ENCODE measurements around the gene KRTAP5-1. TPM values are rescaled to one million over a fixed set of nuclear protein-coding genes. Genes with fewer than 3 reads are reported as not detected.

The KRTAP5-1 gene
- total RNA-seq, 1 donor from 2014 or later = not detected

DNA sequence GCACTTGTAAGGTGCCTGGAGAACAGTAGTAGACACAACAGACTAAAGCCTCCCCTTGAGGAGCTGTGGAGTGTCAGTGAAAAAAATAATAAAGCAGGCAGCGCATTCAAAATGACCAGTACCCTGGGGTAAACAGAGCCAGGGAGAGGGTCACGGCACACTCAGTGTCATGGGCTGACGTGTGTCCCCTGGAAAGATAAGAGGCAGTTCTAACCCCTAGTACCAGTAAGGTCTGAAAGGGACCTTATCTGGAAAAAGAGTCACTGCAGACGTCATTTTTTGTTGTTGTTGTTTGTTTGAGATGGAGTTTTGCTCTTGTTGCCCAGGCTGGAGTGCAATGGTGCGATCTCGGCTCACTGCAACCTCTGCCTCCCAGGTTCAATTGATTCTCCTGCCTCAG is 45.0 kb downstream of the KRTAP5-1 start:
- Mint-ChIP-seq H3K4me3 (no peak overlapping the region), H3K9me3 (no peaks in the 10 kb centered on the region), H3K4me1 (peaks cover 9% of the 10 kb centered on the region), H3K27me3 (peaks cover 25% of the 10 kb centered on the region), H3K27ac (no peak overlapping the region), H3K36me3 (ENCODE audit: low read depth) (peaks cover 8% of the 10 kb centered on the region)
- intact Hi-C loops (cut with micrococcal nuclease) = no loop called here
- DNase-seq (no peak), ATAC-seq (ENCODE audit: low read depth) (no peak)
- POLR2A ChIA-PET = no interaction called here
- TF ChIP-seq, protein P1, sequence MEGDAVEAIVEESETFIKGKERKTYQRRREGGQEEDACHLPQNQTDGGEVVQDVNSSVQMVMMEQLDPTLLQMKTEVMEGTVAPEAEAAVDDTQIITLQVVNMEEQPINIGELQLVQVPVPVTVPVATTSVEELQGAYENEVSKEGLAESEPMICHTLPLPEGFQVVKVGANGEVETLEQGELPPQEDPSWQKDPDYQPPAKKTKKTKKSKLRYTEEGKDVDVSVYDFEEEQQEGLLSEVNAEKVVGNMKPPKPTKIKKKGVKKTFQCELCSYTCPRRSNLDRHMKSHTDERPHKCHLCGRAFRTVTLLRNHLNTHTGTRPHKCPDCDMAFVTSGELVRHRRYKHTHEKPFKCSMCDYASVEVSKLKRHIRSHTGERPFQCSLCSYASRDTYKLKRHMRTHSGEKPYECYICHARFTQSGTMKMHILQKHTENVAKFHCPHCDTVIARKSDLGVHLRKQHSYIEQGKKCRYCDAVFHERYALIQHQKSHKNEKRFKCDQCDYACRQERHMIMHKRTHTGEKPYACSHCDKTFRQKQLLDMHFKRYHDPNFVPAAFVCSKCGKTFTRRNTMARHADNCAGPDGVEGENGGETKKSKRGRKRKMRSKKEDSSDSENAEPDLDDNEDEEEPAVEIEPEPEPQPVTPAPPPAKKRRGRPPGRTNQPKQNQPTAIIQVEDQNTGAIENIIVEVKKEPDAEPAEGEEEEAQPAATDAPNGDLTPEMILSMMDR (IDR thresholded peaks at IDR 0.05) = no peak
- CTCF ChIA-PET = no interaction called here

DNA sequence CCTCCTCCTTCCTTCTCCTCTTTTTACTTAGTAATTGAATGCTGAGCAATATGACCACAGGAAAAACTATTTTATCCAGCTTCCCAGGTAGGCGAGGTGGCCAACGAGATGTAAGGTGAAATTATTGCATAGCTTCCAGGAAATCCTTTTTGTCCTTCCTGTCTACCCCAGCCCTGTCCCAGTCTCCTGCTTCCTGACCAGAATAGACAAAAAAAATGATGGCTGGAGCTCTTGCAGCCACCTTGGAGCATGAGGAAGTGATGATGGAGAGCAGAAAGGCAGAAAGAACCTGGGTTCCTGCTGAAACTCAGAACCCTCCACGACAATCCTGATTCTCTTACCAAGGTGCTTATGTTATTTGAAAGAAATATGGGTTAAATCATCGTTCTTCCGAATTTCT is 46.9 kb downstream of the KRTAP5-1 start:
- TF ChIP-seq, protein P1 (IDR thresholded peaks at IDR 0.05) = no peak
- DNase-seq = no peak
- no peak for ATAC-seq (ENCODE audit: low read depth)
- ChIA-PET CTCF (no interaction called here), POLR2A (interaction anchor here (0.7 kb wide), 1 partner anchor 718 kb away, joined by 3 read pairs; no protein-coding TSS in a partner anchor)
- Mint-ChIP-seq H3K9me3 (no peaks in the 10 kb centered on the region), H3K27ac (no peak overlapping the region), H3K4me3 (no peak overlapping the region), H3K4me1 (peaks cover 11% of the 10 kb centered on the region), H3K27me3 (peaks cover 22% of the 10 kb centered on the region), H3K36me3 (ENCODE audit: low read depth) (peaks cover 19% of the 10 kb centered on the region)
- intact Hi-C loops (cut with micrococcal nuclease) = loop anchor here (5.0 kb wide), 1 partner anchor 34 kb away; the partner anchor contains the start of gene DUSP8

DNA sequence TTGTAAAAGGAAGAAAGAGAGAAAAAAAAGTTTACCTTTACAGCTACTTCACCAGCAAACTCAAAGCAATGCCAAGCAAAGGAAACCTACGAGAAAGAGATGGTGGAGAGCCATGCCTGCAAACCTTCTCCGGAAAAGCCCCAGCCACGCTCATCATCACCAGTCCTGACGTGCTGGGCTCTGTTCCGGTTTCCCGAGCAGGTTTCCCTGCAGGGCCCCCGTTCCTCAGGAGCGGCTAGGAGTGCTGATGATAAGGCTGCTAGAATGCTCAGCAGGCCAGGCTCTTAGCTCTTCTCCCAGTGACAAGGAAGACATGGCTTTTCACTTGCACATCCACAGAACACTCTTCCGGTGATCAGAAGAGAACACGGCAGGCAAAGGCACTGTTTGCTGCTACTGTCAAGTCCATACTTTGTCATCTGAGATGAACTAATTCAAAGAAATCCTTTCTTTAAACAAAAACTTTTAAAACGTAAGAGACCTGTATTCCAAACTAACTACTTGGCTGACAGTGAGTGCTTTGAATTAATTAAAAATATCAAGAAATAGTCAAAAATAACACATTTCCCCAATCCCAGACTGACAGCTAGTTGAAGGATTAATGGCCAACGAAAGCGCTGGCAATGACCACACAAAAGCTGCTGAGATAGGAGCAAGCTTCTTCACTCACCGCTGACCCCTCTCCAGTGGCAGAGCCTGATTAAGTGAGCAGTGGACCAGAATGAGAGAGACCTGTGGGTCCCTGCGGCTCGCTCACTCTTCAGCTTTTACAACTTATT is 48.8 kb downstream of the KRTAP5-1 start:
- TF ChIP-seq, protein P1 (IDR thresholded peaks at IDR 0.05) = no peak
- Mint-ChIP-seq H3K4me1 (peaks cover 21% of the 10 kb centered on the region), H3K36me3 (ENCODE audit: low read depth) (peaks cover 35% of the 10 kb centered on the region), H3K27ac (no peak overlapping the region), H3K9me3 (no peaks in the 10 kb centered on the region), H3K4me3 (no peak overlapping the region), H3K27me3 (peaks cover 15% of the 10 kb centered on the region)
- no peak for ATAC-seq (ENCODE audit: low read depth)
- ChIA-PET CTCF (interaction anchor here (1.0 kb wide), 1 partner anchor 39 kb away, joined by 3 read pairs; no protein-coding TSS in a partner anchor), POLR2A (interaction anchor here (1.2 kb wide), 1 partner anchor 13 kb away, joined by 3 read pairs; no protein-coding TSS in a partner anchor)
- DNase-seq = no peak
- intact Hi-C loops (cut with micrococcal nuclease) = loop anchor here (2.0 to 5.0 kb wide), 2 partner anchors 13 to 36 kb away; partner anchors contain the start of gene DUSP8

DNA sequence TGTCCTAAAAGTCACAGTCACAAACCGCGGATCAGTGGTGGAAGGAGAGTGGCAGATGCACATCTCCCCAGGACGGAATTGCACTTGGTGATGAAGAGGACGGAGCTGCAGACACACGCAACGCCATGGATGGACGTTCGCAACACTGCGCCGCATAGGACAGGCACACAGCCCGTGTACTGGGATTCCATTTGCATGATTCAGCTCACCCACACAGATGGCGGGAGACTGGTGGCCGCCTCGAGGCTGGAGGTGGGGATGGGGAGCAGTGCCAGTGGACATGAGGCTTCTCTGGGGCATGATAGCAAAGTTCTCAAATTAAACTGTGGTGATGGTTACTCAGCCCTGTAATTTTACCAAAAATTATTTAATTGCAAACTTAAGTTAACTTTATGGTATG is 50.4 kb downstream of the KRTAP5-1 start:
- no peaks in the 10 kb centered on the region for H3K9me3 Mint-ChIP-seq
- CTCF ChIA-PET = no interaction called here
- intact Hi-C loops (cut with micrococcal nuclease) = loop anchor here (5.0 kb wide), 1 partner anchor 38 kb away; the partner anchor contains the start of gene DUSP8
- DNase-seq (no peak), ATAC-seq (ENCODE audit: low read depth) (no peak)
- peaks cover 35% of the 10 kb centered on the region for H3K36me3 Mint-ChIP-seq (ENCODE audit: low read depth)
- TF ChIP-seq, protein P1 (IDR thresholded peaks at IDR 0.05) = no peak
- H3K27ac Mint-ChIP-seq = no peak overlapping the region
- POLR2A ChIA-PET = no interaction called here
- H3K27me3 Mint-ChIP-seq = peaks cover 10% of the 10 kb centered on the region
- H3K4me1 Mint-ChIP-seq = peaks cover 21% of the 10 kb centered on the region
- no peak overlapping the region for H3K4me3 Mint-ChIP-seq

Other genes with a start within 250 kb of the KRTAP5-1 start
- 0.11 and 0.37 TPM in 2 replicates for gene BRSK2, start 195.3 kb downstream of the KRTAP5-1 start, total RNA-seq
- 29.5 and 34.4 TPM in 2 replicates for gene MOB2, start 98.5 kb downstream of the KRTAP5-1 start, total RNA-seq
- gene DUSP8, start 13.0 kb downstream of the KRTAP5-1 start, total RNA-seq = 1.3 and 1.7 TPM in 2 replicates
- not detected in 2 replicates for gene KRTAP5-2, start 13.0 kb upstream of the KRTAP5-1 start, total RNA-seq
- gene KRTAP5-3, start 23.2 kb upstream of the KRTAP5-1 start, total RNA-seq = not detected in 2 replicates
- gene KRTAP5-4, start 36.9 kb upstream of the KRTAP5-1 start, total RNA-seq = not detected in 2 replicates
- not detected in 2 replicates for gene KRTAP5-5, start 44.5 kb upstream of the KRTAP5-1 start, total RNA-seq
- gene KRTAP5-6, start 111.9 kb upstream of the KRTAP5-1 start, total RNA-seq = not detected in 2 replicates
- not detected in 2 replicates for gene IFITM10, start 165.3 kb upstream of the KRTAP5-1 start, total RNA-seq
- 33.2 and 39.2 TPM in 2 replicates for gene CTSD, start 178.6 kb upstream of the KRTAP5-1 start, total RNA-seq
- not detected in 2 replicates for gene SYT8, start 249.7 kb upstream of the KRTAP5-1 start, total RNA-seq